RWPE2 (cell line): Measurements from ENCODE around the gene ACSL1.
A peak's percentile ranks its signal among the peaks of the same experiment; 100 is the strongest.

Source experiments
- ATAC-seq: fragments of 200-7000 bp; cut with Tn5 transposase; 3 replicates; pipeline ENCODE4 v1.9.1; 2021; ENCODE audit warnings: low read depth
- DNase-seq: peaks from one replicate; pipeline ENCODE4 v3.0.0-alpha.2; 2020; ENCODE audit warnings: low spot score
- H3K27ac ChIP-seq: fragments of 450-650 bp; 2 replicates; pipeline ENCODE4 v1.5.1; 2017; ENCODE audit warnings: mild to moderate bottlenecking; ENCODE audit not compliant: poor library complexity, severe bottlenecking
- H3K27me3 ChIP-seq: fragments of 250-450 bp; sonication (Bioruptor Pico); 2 replicates; pipeline ENCODE4 v1.5.1; 2021; ENCODE audit warnings: mild to moderate bottlenecking, moderate library complexity; ENCODE audit not compliant: insufficient read depth, poor library complexity, severe bottlenecking
- H3K36me3 ChIP-seq: fragments of 250-450 bp; sonication (Bioruptor Pico); 2 replicates; pipeline ENCODE4 v1.5.1; 2020; ENCODE audit warnings: low read depth, mild to moderate bottlenecking, moderate library complexity
- H3K4me1 ChIP-seq: fragments of 250-450 bp; sonication (Bioruptor Pico); 2 replicates; pipeline ENCODE4 v1.5.1; 2021; ENCODE audit warnings: mild to moderate bottlenecking, moderate library complexity; ENCODE audit not compliant: insufficient read depth, poor library complexity, severe bottlenecking
- H3K4me3 ChIP-seq: fragments of 250-450 bp; sonication (Bioruptor Pico); 2 replicates; pipeline ENCODE4 v1.5.1; 2021; ENCODE audit warnings: mild to moderate bottlenecking, moderate library complexity; ENCODE audit not compliant: severe bottlenecking
- H3K9me3 ChIP-seq: fragments of 250-450 bp; sonication (Bioruptor Pico); 2 replicates; pipeline ENCODE4 v1.5.1; 2021; ENCODE audit warnings: mild to moderate bottlenecking, moderate library complexity; ENCODE audit not compliant: severe bottlenecking
- CTCF ChIP-seq: fragments of 450-650 bp; IDR thresholded peaks from one replicate; pipeline ENCODE4 v1.5.1; 2017; ENCODE audit warnings: mild to moderate bottlenecking, moderate library complexity; ENCODE audit not compliant: poor library complexity, severe bottlenecking

The ACSL1 gene

GRCh38 chr4:184794470-184794869 lies 31.3 kb downstream of the ACSL1 start:
- no peak overlapping the region for H3K4me3 ChIP-seq
- H3K27ac ChIP-seq: no peak overlapping the region
- H3K27me3 ChIP-seq: no peaks in the 10 kb centered on the region
- ATAC-seq (no peak), DNase-seq (no peak)
- H3K9me3 ChIP-seq: no peaks in the 10 kb centered on the region
- no peak for TF ChIP-seq CTCF
- peaks cover 16% of the 10 kb centered on the region for H3K4me1 ChIP-seq
- 0 out of 2 replicates have a peak, but pooled peaks cover 4% of the 10 kb centered on the region for H3K36me3 ChIP-seq

GRCh38 chr4:184793735-184794355 lies 31.9 kb downstream of the ACSL1 start:
- H3K27ac ChIP-seq: peak overlapping the region; percentile 23
- H3K9me3 ChIP-seq: no peaks in the 10 kb centered on the region
- DNase-seq (no peak), ATAC-seq (no peak)
- peaks cover 16% of the 10 kb centered on the region for H3K4me1 ChIP-seq
- no peak for TF ChIP-seq CTCF
- 0 out of 2 replicates have a peak, but pooled peaks cover 4% of the 10 kb centered on the region for H3K36me3 ChIP-seq
- no peak overlapping the region for H3K4me3 ChIP-seq
- H3K27me3 ChIP-seq: no peaks in the 10 kb centered on the region

- ATAC-seq (peak; percentile 99), DNase-seq (peak; percentile 76)
- Histone ChIP-seq H3K27me3 (no peaks in the 10 kb centered on the region), H3K9me3 (no peaks in the 10 kb centered on the region), H3K4me3 (no peak overlapping the region), H3K4me1 (peaks cover 16% of the 10 kb centered on the region), H3K36me3 (0 out of 2 replicates have a peak, but pooled peaks cover 4% of the 10 kb centered on the region), H3K27ac (peak overlapping the region; percentile 23)
- no peak for TF ChIP-seq CTCF
These were observed 32.7 kb downstream of the ACSL1 start for GRCh38 chr4:184792950-184793555.

GRCh38 chr4:184792334-184792733 lies 33.4 kb downstream of the ACSL1 start:
- H3K4me3 ChIP-seq: no peak overlapping the region
- peaks cover 4% of the 10 kb centered on the region; the same call in 1 of the 2 replicates for H3K36me3 ChIP-seq
- peak overlapping the region; percentile 23 for H3K27ac ChIP-seq
- ATAC-seq (no peak), DNase-seq (no peak)
- H3K9me3 ChIP-seq: no peaks in the 10 kb centered on the region
- TF ChIP-seq CTCF: no peak
- H3K27me3 ChIP-seq: no peaks in the 10 kb centered on the region
- peaks cover 16% of the 10 kb centered on the region for H3K4me1 ChIP-seq

- Histone ChIP-seq H3K4me1 (peaks cover 16% of the 10 kb centered on the region), H3K4me3 (no peak overlapping the region), H3K36me3 (peaks cover 9% of the 10 kb centered on the region; the same call in 1 of the 2 replicates), H3K9me3 (no peaks in the 10 kb centered on the region), H3K27me3 (no peaks in the 10 kb centered on the region), H3K27ac (no peak overlapping the region)
- ATAC-seq: no peak
- TF ChIP-seq CTCF: no peak
- DNase-seq: no peak
These were observed 34.9 kb downstream of the ACSL1 start for GRCh38 chr4:184790826-184791225.
